Epithelial cell of prostate (primary cell): ENCODE results near the gene SECTM1.
"Not testable (repeated sequence)": the region's sequence is repeated elsewhere in the genome, so short reads cannot be mapped to it uniquely, and the experiment has no call there.

Source experiments
- DNase-seq: peaks from one replicate; pipeline ENCODE4 v3.0.0-alpha.2; 2011; ENCODE audit warnings: low read depth, low spot score
- H3K27ac ChIP-seq: fragments of 450-650 bp; 2 replicates; pipeline ENCODE4 v1.5.1; 2017; ENCODE audit warnings: mild to moderate bottlenecking

The SECTM1 gene

GRCh38 chr17:82333279-82334171, at the start of gene SECTM1:
SECTM1 (minus strand) TSS chr17:82333766; CDS start chr17:82327240, 6,526 bp downstream.
- no peak within 1 kb of the TSS for H3K27ac ChIP-seq

GRCh38 chr17:82382933-82383255, 49.3 kb upstream of the SECTM1 start:
- no peak overlapping the region for H3K27ac ChIP-seq
- no peak for DNase-seq

More at GRCh38 chr17:82333279-82334171, at the start of gene SECTM1:
- no peak for DNase-seq

- H3K27ac ChIP-seq, DNase-seq: not testable (repeated sequence)
Observed at GRCh38 chr17:82382220-82382932, 48.8 kb upstream of the SECTM1 start.

- DNase-seq, H3K27ac ChIP-seq: not testable (repeated sequence)
Observed at GRCh38 chr17:82381703-82382009, 48.1 kb upstream of the SECTM1 start.

GRCh38 chr17:82380860-82381702, 47.5 kb upstream of the SECTM1 start:
- no peak for DNase-seq
- no peak overlapping the region for H3K27ac ChIP-seq

GRCh38 chr17:82378741-82379021, 45.1 kb upstream of the SECTM1 start:
- no peak for DNase-seq
- H3K27ac ChIP-seq, result no peak overlapping the region

- DNase-seq, result no peak
- no peak overlapping the region for H3K27ac ChIP-seq
Observed at GRCh38 chr17:82377924-82378740, 44.6 kb upstream of the SECTM1 start.

- not testable (repeated sequence) for DNase-seq, H3K27ac ChIP-seq
Observed at GRCh38 chr17:82377294-82377693, 43.7 kb upstream of the SECTM1 start.

GRCh38 chr17:82376042-82376730, 42.6 kb upstream of the SECTM1 start:
- no peak for DNase-seq
- no peak overlapping the region for H3K27ac ChIP-seq

GRCh38 chr17:82375359-82376041, 41.9 kb upstream of the SECTM1 start:
- H3K27ac ChIP-seq, result no peak overlapping the region
- DNase-seq, result no peak

GRCh38 chr17:82374626-82375331, 41.2 kb upstream of the SECTM1 start:
- no peak overlapping the region for H3K27ac ChIP-seq
- no peak for DNase-seq

- no peak overlapping the region for H3K27ac ChIP-seq
- no peak for DNase-seq
Observed at GRCh38 chr17:82373731-82374625, 40.4 kb upstream of the SECTM1 start.

- H3K27ac ChIP-seq, DNase-seq: not testable (repeated sequence)
Observed at GRCh38 chr17:82373072-82373452, 39.5 kb upstream of the SECTM1 start.

- no peak for DNase-seq
Observed at GRCh38 chr17:82372249-82373071, 38.9 kb upstream of the SECTM1 start.

GRCh38 chr17:82371333-82372248, 38.0 kb upstream of the SECTM1 start, which contains the start of gene UTS2R:
UTS2R (plus strand) TSS chr17:82371765; CDS start chr17:82374325, 2,560 bp downstream.
- H3K27ac ChIP-seq, result no peak within 1 kb of the TSS
- no peak for DNase-seq

More at GRCh38 chr17:82372249-82373071, 38.9 kb upstream of the SECTM1 start:
- H3K27ac ChIP-seq, result no peak overlapping the region
